IMR-90 (cell line): ENCODE data around the gene BCKDK. TPM values are rescaled to one million over a fixed set of nuclear protein-coding genes. Genes with fewer than 3 reads are reported as not detected.

ENCODE experiments used
- ATAC-seq: fragments of 200-7000 bp; cut with Tn5 transposase; 2 replicates; pipeline ENCODE4 v1.9.1; 2020; ENCODE audit warnings: low read depth, mild to moderate bottlenecking, moderate library complexity
- BruUV-seq: library from RNA; stranded (reverse); fragments of 400-500 nt; replicated peaks from 2 replicates; lab custom pipeline; 2021; lab: Mats Ljungman, UMichigan
- CTCF ChIA-PET: fragments of 300-600 bp; formaldehyde crosslinking; extraction: SDS; loops from one replicate; lab custom pipeline; 2021; ENCODE audit warnings: antibody characterized with exemption; lab: Yijun Ruan, JAX
- POLR2A ChIA-PET: fragments of 300-600 bp; sonication (Branson Sonifier 250); formaldehyde crosslinking; loops from one replicate; lab custom pipeline; 2022; ENCODE audit warnings: antibody characterized with exemption; ENCODE audit not compliant: unreplicated experiment; lab: Charles Lee
- DNase-seq: peaks from one replicate; pipeline ENCODE4 v3.0.0; 2013
- H2AFZ ChIP-seq: replicated peaks from 2 replicates; pipeline ENCODE3; 2013; ENCODE audit warnings: low read length, mild to moderate bottlenecking; ENCODE audit not compliant: poor library complexity
- H2AK5ac ChIP-seq: 2 replicates; pipeline ENCODE4 v1.6.1; 2013; ENCODE audit warnings: low read depth, low read length, inconsistent platforms
- H2AK9ac ChIP-seq: replicated peaks from 2 replicates; pipeline ENCODE3; 2013; ENCODE audit warnings: mild to moderate bottlenecking, low read depth, low read length, moderate library complexity; ENCODE audit not compliant: poor library complexity
- H2BK120ac ChIP-seq: 2 replicates; pipeline ENCODE4 v1.6.1; 2013; ENCODE audit warnings: low read depth, low read length, inconsistent platforms
- H2BK15ac ChIP-seq: 3 replicates; pipeline ENCODE4 v1.6.1; 2013; ENCODE audit warnings: low read depth, low read length, inconsistent platforms
- H2BK20ac ChIP-seq: 2 replicates; pipeline ENCODE4 v1.6.1; 2013; ENCODE audit warnings: low read depth, mild to moderate bottlenecking, inconsistent platforms, low read length, moderate library complexity
- H2BK5ac ChIP-seq: 2 replicates; pipeline ENCODE4 v1.6.1; 2013; ENCODE audit warnings: mild to moderate bottlenecking, low read depth, low read length, inconsistent platforms; ENCODE audit not compliant: poor library complexity, severe bottlenecking
- H3K14ac ChIP-seq: replicated peaks from 2 replicates; pipeline ENCODE4 v1.6.1; 2013; ENCODE audit warnings: low read depth, low read length, inconsistent platforms
- H3K18ac ChIP-seq: 2 replicates; pipeline ENCODE4 v1.6.1; 2013; ENCODE audit warnings: low read depth, low read length, control low read depth
- H3K23ac ChIP-seq: 2 replicates; pipeline ENCODE4 v1.6.1; 2013; ENCODE audit warnings: low read depth, low read length, inconsistent platforms
- H3K27ac ChIP-seq: 2 replicates; pipeline ENCODE4 v1.5.1; 2013; ENCODE audit warnings: mild to moderate bottlenecking, control low read depth, low read length; ENCODE audit not compliant: insufficient read depth
- H3K27me3 ChIP-seq: 2 replicates; pipeline ENCODE4 v1.6.1; 2013; ENCODE audit warnings: low read length; ENCODE audit not compliant: control insufficient read depth, insufficient read depth
- H3K36me3 ChIP-seq: 2 replicates; pipeline ENCODE4 v1.6.1; 2013; ENCODE audit warnings: low read length, mixed read lengths; ENCODE audit not compliant: control insufficient read depth, insufficient read depth
- H3K4ac ChIP-seq: 2 replicates; pipeline ENCODE4 v1.6.1; 2013; ENCODE audit warnings: low read depth, low read length, inconsistent platforms
- H3K4me1 ChIP-seq: 2 replicates; pipeline ENCODE4 v1.6.1; 2013; ENCODE audit warnings: low read length, mixed read lengths; ENCODE audit not compliant: control insufficient read depth, insufficient read depth
- H3K4me2 ChIP-seq: 2 replicates; pipeline ENCODE4 v1.6.1; 2013; ENCODE audit warnings: low read depth, mild to moderate bottlenecking, control low read depth, low read length, moderate library complexity
- H3K4me3 ChIP-seq: 2 replicates; pipeline ENCODE4 v1.5.1; 2013; ENCODE audit warnings: low read depth, mild to moderate bottlenecking, control low read depth, low read length, moderate library complexity; ENCODE audit not compliant: insufficient read depth
- H3K56ac ChIP-seq: 2 replicates; pipeline ENCODE4 v1.6.1; 2013; ENCODE audit warnings: low read length, inconsistent platforms; ENCODE audit not compliant: insufficient read depth; ENCODE audit errors: extremely low read depth
- H3K79me1 ChIP-seq, 2 experiments: 2 replicates each; pipeline ENCODE4 v1.6.1; 2013; ENCODE audit warnings: low read length in 2 of 2, inconsistent platforms in 1 of 2, low read depth in 1 of 2
- H3K9ac ChIP-seq: 2 replicates; pipeline ENCODE4 v1.6.1; 2013; ENCODE audit warnings: low read depth, low read length, control low read depth
- H3K9me1 ChIP-seq: 2 replicates; pipeline ENCODE4 v1.6.1; 2013; ENCODE audit warnings: low read length, inconsistent platforms; ENCODE audit not compliant: insufficient read depth
- H3K9me3 ChIP-seq: 2 replicates; pipeline ENCODE4 v1.6.1; 2013; ENCODE audit warnings: low read length; ENCODE audit not compliant: control insufficient read depth, insufficient read depth
- H4K20me1 ChIP-seq: 2 replicates; pipeline ENCODE4 v1.6.1; 2013; ENCODE audit warnings: low read length, inconsistent platforms; ENCODE audit not compliant: insufficient read depth
- H4K5ac ChIP-seq: 2 replicates; pipeline ENCODE4 v1.6.1; 2013; ENCODE audit warnings: mild to moderate bottlenecking, low read depth, low read length, control low read depth
- H4K8ac ChIP-seq, 2 experiments: 2 replicates each; pipeline ENCODE4 v1.6.1; 2013; ENCODE audit warnings: low read depth in 2 of 2, low read length in 2 of 2, control low read depth in 1 of 2, inconsistent platforms in 1 of 2
- H4K91ac ChIP-seq: 2 replicates; pipeline ENCODE4 v1.6.1; 2013; ENCODE audit warnings: low read depth, low read length, inconsistent platforms; ENCODE audit not compliant: insufficient read depth
- BHLHE40 ChIP-seq: fragments of 150-350 bp; IDR thresholded peaks from 2 replicates; pipeline ENCODE4 v1.6.1; 2016; ENCODE audit warnings: mild to moderate bottlenecking, low read depth, low read length
- CEBPB ChIP-seq: IDR thresholded peaks from 2 replicates; pipeline ENCODE4 v1.6.1; 2012; ENCODE audit warnings: low read depth, low read length, improper control_type of control experiment
- CHD1 ChIP-seq: IDR thresholded peaks from 2 replicates; pipeline ENCODE4 v1.6.1; 2012; ENCODE audit warnings: low read depth, low read length, improper control_type of control experiment
- CTCF ChIP-seq: conservative IDR thresholded peaks from 2 replicates; pipeline ENCODE4 v1.5.1; 2012; ENCODE audit warnings: mild to moderate bottlenecking, low read depth, low read length, improper control_type of control experiment
- FOS ChIP-seq: fragments of 150-350 bp; IDR thresholded peaks from 2 replicates; pipeline ENCODE4 v1.6.1; 2016; ENCODE audit warnings: low read depth, low read length
- MAFK ChIP-seq: IDR thresholded peaks from 2 replicates; pipeline ENCODE4 v1.6.1; 2012; ENCODE audit warnings: low read depth, low read length, improper control_type of control experiment
- MAZ ChIP-seq: IDR thresholded peaks from 2 replicates; pipeline ENCODE4 v1.6.1; 2012; ENCODE audit warnings: low read depth, mild to moderate bottlenecking, low read length, improper control_type of control experiment, moderate library complexity, borderline replicate concordance
- MXI1 ChIP-seq: IDR thresholded peaks from 2 replicates; pipeline ENCODE4 v1.6.1; 2012; ENCODE audit warnings: low read depth, mild to moderate bottlenecking, low read length, moderate library complexity, borderline replicate concordance
- NFE2L2 ChIP-seq: fragments of 150-350 bp; IDR thresholded peaks from 2 replicates; pipeline ENCODE4 v1.6.1; 2016; ENCODE audit warnings: low read depth, mild to moderate bottlenecking, low read length
- POLR2A ChIP-seq: IDR thresholded peaks from 2 replicates; pipeline ENCODE4 v1.6.1; 2012; ENCODE audit warnings: mild to moderate bottlenecking, low read depth, low read length
- RAD21 ChIP-seq: IDR thresholded peaks from 2 replicates; pipeline ENCODE4 v1.6.1; 2012; ENCODE audit warnings: low read length, improper control_type of control experiment
- RCOR1 ChIP-seq: IDR thresholded peaks from 2 replicates; pipeline ENCODE4 v1.6.1; 2012; ENCODE audit warnings: mild to moderate bottlenecking, low read length, improper control_type of control experiment; ENCODE audit not compliant: insufficient replicate concordance
- RFX5 ChIP-seq: IDR thresholded peaks from 2 replicates; pipeline ENCODE4 v1.8.0; 2012; ENCODE audit warnings: low read depth, mild to moderate bottlenecking, low read length, moderate library complexity
- SMC3 ChIP-seq: fragments of 150-350 bp; IDR thresholded peaks from 2 replicates; pipeline ENCODE4 v1.6.1; 2016; ENCODE audit warnings: low read depth, mild to moderate bottlenecking, antibody characterized with exemption, low read length, moderate library complexity
- USF2 ChIP-seq: fragments of 150-350 bp; IDR thresholded peaks from 2 replicates; pipeline ENCODE4 v1.6.1; 2017; ENCODE audit warnings: mild to moderate bottlenecking, antibody characterized with exemption, low read length, low read depth
- whole genome bisulfite sequencing, 2 experiments: methylation state at CpG; one replicate each; pipeline versions ENCODE4 v1.1.5 to v1.1.7; 2013; ENCODE audit warnings: missing lambda C conversion rate in 2 of 2; ENCODE audit not compliant: insufficient read length in 1 of 2; ENCODE audit errors: extremely low coverage in 2 of 2; 5-methylcytosine and 5-hydroxymethylcytosine counted together
- dilution Hi-C: fragments of 300-500 bp; cut with HindIII; formaldehyde crosslinking; loops from one replicate; pipeline ENCODE4 v1.14.3; 2018; ENCODE audit warnings: low sequenced_read_pairs; ENCODE audit not compliant: unreplicated experiment
- in situ Hi-C: fragments of 300-500 bp; cut with MboI; formaldehyde crosslinking; loops from 3 replicates; pipeline ENCODE4 v1.14.3; 2019; ENCODE audit warnings: low sequenced_read_pairs, inconsistent platforms, mixed read lengths
- intact Hi-C: fragments of 100-400 bp; cut with micrococcal nuclease; formaldehyde crosslinking; loops from 2 replicates; pipeline ENCODE4 v1.10.0; 2022
- polyA plus RNA-seq, 3 experiments: library from polyadenylated mRNA; depleted of rRNA; stranded (reverse); fragments of >200 nt; gene quantifications; 2 replicates each; pipeline ENCODE4 v1.2.3, GENCODE V29; 2012; ENCODE audit warnings: low replicate concordance in 1 of 3
- total RNA-seq: library from RNA; depleted of rRNA; stranded (reverse); fragments of >200 nt; gene quantifications from 2 replicates; pipeline ENCODE4 v1.2.3, GENCODE V29; 2012
- TF ChIP-seq, protein P1 (sequence below): fragments of 150-350 bp; IDR thresholded peaks from 2 replicates; pipeline ENCODE4 v1.6.1; 2016; ENCODE audit warnings: low read depth, mild to moderate bottlenecking, low read length, moderate library complexity, borderline replicate concordance

BCKDK gene
- total and polyA plus RNA-seq, 2 of the 4 experiments (the other 2 are of a cell fraction) = 26.0 to 79.3 TPM

DNA sequence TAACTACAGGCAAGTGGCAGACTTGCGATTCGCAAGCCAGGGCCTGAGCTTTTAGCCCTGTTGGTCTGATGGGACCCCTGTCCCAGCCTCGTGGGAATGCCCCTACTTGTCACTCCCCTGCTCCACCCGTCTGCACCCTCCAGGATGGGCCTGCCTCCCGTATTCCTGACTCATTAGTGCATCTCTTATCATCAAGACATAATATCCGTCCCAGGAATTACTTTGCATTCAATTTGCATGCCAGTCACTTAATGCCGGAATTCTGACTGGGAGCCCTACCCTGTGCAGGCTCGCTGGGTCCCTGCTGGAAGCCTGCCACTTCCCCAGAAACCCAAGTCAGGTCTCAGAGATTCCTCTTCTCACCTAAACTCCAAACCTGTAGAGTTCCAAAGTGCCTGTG is 22.8 kb upstream of the BCKDK start:
- ChIA-PET POLR2A (no interaction called here), CTCF (interaction anchor here (0.6 to 1.2 kb wide), 2 partner anchors 15 to 58 kb away, joined by 3 to 4 read pairs; no protein-coding TSS in a partner anchor)
- no peak overlapping the region for H2AK5ac ChIP-seq
- intact Hi-C loops = no loop called here
- H3K4me2 ChIP-seq = no peak overlapping the region
- no peaks in the 10 kb centered on the region for H3K27me3 ChIP-seq
- H4K8ac ChIP-seq = no peak overlapping the region
- H3K4me3 ChIP-seq = no peak overlapping the region
- ATAC-seq (no peak), DNase-seq (no peak)
- no peak overlapping the region for H4K5ac ChIP-seq
- in situ Hi-C loops = loop anchor here (10.0 kb wide), 1 partner anchor 101 kb away; the partner anchor contains the start of gene HSD3B7
- no peak overlapping the region for H3K4ac ChIP-seq
- no peak overlapping the region for H2AK9ac ChIP-seq
- no peak overlapping the region for H3K56ac ChIP-seq
- H3K14ac ChIP-seq = no peak overlapping the region
- no peaks in the 10 kb centered on the region for H3K9me3 ChIP-seq
- peaks cover 11 to 53% of the 10 kb centered on the region in 2 experiments for H3K79me1 ChIP-seq
- H2BK120ac ChIP-seq = no peak overlapping the region
- WGBS, 2 experiments = 78% methylated on average over 5 of the region's 8 CpGs; no CpG with 5 or more reads in 1 of the 2 experiments
- no peak overlapping the region for H2AFZ ChIP-seq
- peaks cover 3% of the 10 kb centered on the region for H3K9me1 ChIP-seq
- no peak overlapping the region for H3K27ac ChIP-seq
- no peak overlapping the region for H3K18ac ChIP-seq
- H3K23ac ChIP-seq = no peak overlapping the region
- H4K91ac ChIP-seq = no peak overlapping the region
- dilution Hi-C loops = no loop called here
- peaks cover 62% of the 10 kb centered on the region for H3K36me3 ChIP-seq
- no peak overlapping the region for H2BK20ac ChIP-seq
- TF ChIP-seq CEBPB (no peak), CTCF (no peak), SMC3 (no peak), RFX5 (no peak), POLR2A (no peak), RAD21 (no peak), RCOR1 (no peak), NFE2L2 (no peak), USF2 (no peak), BHLHE40 (no peak), CHD1 (no peak), FOS (no peak), MAZ (no peak), MAFK (no peak), MXI1 (no peak)
- TF ChIP-seq, protein P1, sequence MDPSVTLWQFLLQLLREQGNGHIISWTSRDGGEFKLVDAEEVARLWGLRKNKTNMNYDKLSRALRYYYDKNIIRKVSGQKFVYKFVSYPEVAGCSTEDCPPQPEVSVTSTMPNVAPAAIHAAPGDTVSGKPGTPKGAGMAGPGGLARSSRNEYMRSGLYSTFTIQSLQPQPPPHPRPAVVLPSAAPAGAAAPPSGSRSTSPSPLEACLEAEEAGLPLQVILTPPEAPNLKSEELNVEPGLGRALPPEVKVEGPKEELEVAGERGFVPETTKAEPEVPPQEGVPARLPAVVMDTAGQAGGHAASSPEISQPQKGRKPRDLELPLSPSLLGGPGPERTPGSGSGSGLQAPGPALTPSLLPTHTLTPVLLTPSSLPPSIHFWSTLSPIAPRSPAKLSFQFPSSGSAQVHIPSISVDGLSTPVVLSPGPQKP = no peak
- no peaks in the 10 kb centered on the region for H3K4me1 ChIP-seq
- no TSS peak for BruUV-seq
- peaks cover 21% of the 10 kb centered on the region for H4K20me1 ChIP-seq
- no peak overlapping the region for H3K9ac ChIP-seq
- no peak overlapping the region for H2BK5ac ChIP-seq
- H2BK15ac ChIP-seq = no peak overlapping the region
